ENCODE results near the gene PKHD1.

The PKHD1 gene

GRCh38 chr6:51619042-51619799 is 468.2 kb downstream of the PKHD1 start:
- no peak for DNase-seq (ENCODE audit: low read depth)
- TF ChIP-seq CTCF (IDR thresholded peaks at IDR 0.05; ENCODE audit: insufficient read depth, low read depth, low read length, missing control alignments) = no peak

GRCh38 chr6:51618563-51618962 is 468.9 kb downstream of the PKHD1 start:
- peak; percentile 28 for TF ChIP-seq CTCF (IDR thresholded peaks at IDR 0.05; ENCODE audit: insufficient read depth, low read depth, low read length, missing control alignments)
- no peak overlapping the region for H3K4me3 ChIP-seq (ENCODE audit: low read depth, low read length)
- peak; percentile 16 for DNase-seq (ENCODE audit: low read depth)

More at GRCh38 chr6:51619042-51619799, 468.2 kb downstream of the PKHD1 start:
- no peak overlapping the region for H3K4me3 ChIP-seq (ENCODE audit: low read depth, low read length)

- no peak for DNase-seq (ENCODE audit: low read depth)
- no peak for TF ChIP-seq CTCF (IDR thresholded peaks at IDR 0.05; ENCODE audit: insufficient read depth, low read depth, low read length, missing control alignments)
- H3K4me3 ChIP-seq (ENCODE audit: low read depth, low read length) = no peak overlapping the region
These were observed 469.7 kb downstream of the PKHD1 start for GRCh38 chr6:51617751-51618150.

GRCh38 chr6:51616243-51616642 is 471.2 kb downstream of the PKHD1 start:
- DNase-seq (ENCODE audit: low read depth) = no peak
- TF ChIP-seq CTCF (IDR thresholded peaks at IDR 0.05; ENCODE audit: insufficient read depth, low read depth, low read length, missing control alignments) = no peak

GRCh38 chr6:51614725-51615124 is 472.7 kb downstream of the PKHD1 start:
- no peak for DNase-seq (ENCODE audit: low read depth)
- no peak for TF ChIP-seq CTCF (IDR thresholded peaks at IDR 0.05; ENCODE audit: insufficient read depth, low read depth, low read length, missing control alignments)
- no peak overlapping the region for H3K4me3 ChIP-seq (ENCODE audit: low read depth, low read length)

More at GRCh38 chr6:51616243-51616642, 471.2 kb downstream of the PKHD1 start:
- no peak overlapping the region for H3K4me3 ChIP-seq (ENCODE audit: low read depth, low read length)

GRCh38 chr6:51613558-51613957 is 473.9 kb downstream of the PKHD1 start:
- TF ChIP-seq CTCF (IDR thresholded peaks at IDR 0.05; ENCODE audit: insufficient read depth, low read depth, low read length, missing control alignments) = no peak
- DNase-seq (ENCODE audit: low read depth) = no peak
- no peak overlapping the region for H3K4me3 ChIP-seq (ENCODE audit: low read depth, low read length)

- TF ChIP-seq CTCF (IDR thresholded peaks at IDR 0.05; ENCODE audit: insufficient read depth, low read depth, low read length, missing control alignments) = no peak
- no peak for DNase-seq (ENCODE audit: low read depth)
- no peak overlapping the region for H3K4me3 ChIP-seq (ENCODE audit: low read depth, low read length)
These were observed 478.5 kb downstream of the PKHD1 start for GRCh38 chr6:51608932-51609331.

Measured in GM12865 (cell line).